ENCODE data around the gene RASL12.

RASL12 gene

DNA sequence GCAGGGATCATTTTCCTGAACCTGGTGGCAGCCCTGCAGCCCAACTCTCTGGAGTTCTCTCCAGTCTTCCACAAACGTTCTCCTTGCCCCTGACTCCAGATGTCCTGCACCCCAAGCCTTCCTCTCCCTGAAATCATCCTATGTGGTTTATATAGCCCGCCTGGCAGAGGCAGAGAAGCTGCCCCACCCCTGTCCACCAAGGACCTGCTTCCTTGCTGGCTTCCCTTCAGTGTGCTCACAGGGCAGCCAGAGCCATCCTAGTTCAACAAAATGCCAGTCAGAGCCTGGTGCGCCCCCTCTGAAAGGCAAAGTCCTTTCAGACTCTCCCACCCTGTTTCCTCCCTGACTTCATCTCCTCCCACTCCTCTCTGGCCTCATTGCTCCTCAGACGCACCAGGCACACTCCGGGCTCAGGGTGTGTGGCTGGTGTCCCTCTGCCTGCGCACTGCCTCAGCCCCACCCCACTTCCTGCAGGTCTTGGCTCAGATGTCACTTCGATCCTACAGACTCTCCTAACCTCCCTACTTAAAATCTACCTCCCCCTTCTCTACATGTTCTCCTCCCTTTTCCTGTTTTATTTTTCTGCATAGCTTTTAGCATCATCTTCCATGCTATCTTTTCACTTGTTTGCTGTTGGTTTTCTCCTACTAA lies 14.6 kb upstream of the RASL12 start:
- Histone ChIP-seq H3K27ac (ENCODE audit: low read depth, low read length) (no peak overlapping the region), H3K79me2 (ENCODE audit: insufficient read depth, low read length) (no peaks in the 10 kb centered on the region), H3F3A (ENCODE audit: insufficient read depth) (no peaks in the 10 kb centered on the region), H4K20me1 (ENCODE audit: low read depth, low read length) (no peaks in the 10 kb centered on the region), H2AFZ (ENCODE audit: low read depth, low read length, severe bottlenecking) (no peak overlapping the region), H3K27me3 (ENCODE audit: low read length) (no peaks in the 10 kb centered on the region), H3K9me3 (ENCODE audit: insufficient read depth, low read length) (no peaks in the 10 kb centered on the region), H3K36me3 (ENCODE audit: low read length) (no peaks in the 10 kb centered on the region), H3K4me3 (ENCODE audit: insufficient read depth, low read length, poor library complexity, severe bottlenecking) (no peak overlapping the region), H3K9ac (ENCODE audit: low read length) (no peak overlapping the region), H3K9me2 (replicated peaks; ENCODE audit: insufficient read depth, low read length) (no peaks in the 10 kb centered on the region), H3K4me2 (ENCODE audit: low read depth, low read length, poor library complexity, severe bottlenecking) (no peak overlapping the region)
- TF ChIP-seq, protein P1, sequence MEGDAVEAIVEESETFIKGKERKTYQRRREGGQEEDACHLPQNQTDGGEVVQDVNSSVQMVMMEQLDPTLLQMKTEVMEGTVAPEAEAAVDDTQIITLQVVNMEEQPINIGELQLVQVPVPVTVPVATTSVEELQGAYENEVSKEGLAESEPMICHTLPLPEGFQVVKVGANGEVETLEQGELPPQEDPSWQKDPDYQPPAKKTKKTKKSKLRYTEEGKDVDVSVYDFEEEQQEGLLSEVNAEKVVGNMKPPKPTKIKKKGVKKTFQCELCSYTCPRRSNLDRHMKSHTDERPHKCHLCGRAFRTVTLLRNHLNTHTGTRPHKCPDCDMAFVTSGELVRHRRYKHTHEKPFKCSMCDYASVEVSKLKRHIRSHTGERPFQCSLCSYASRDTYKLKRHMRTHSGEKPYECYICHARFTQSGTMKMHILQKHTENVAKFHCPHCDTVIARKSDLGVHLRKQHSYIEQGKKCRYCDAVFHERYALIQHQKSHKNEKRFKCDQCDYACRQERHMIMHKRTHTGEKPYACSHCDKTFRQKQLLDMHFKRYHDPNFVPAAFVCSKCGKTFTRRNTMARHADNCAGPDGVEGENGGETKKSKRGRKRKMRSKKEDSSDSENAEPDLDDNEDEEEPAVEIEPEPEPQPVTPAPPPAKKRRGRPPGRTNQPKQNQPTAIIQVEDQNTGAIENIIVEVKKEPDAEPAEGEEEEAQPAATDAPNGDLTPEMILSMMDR (IDR thresholded peaks at IDR 0.05; ENCODE audit: insufficient read depth, low read length, poor library complexity, severe bottlenecking) = no peak
- TF ChIP-seq EZH2phosphoT487 (conservative IDR thresholded peaks at IDR 0.05; ENCODE audit: low read length) = no peak

DNA sequence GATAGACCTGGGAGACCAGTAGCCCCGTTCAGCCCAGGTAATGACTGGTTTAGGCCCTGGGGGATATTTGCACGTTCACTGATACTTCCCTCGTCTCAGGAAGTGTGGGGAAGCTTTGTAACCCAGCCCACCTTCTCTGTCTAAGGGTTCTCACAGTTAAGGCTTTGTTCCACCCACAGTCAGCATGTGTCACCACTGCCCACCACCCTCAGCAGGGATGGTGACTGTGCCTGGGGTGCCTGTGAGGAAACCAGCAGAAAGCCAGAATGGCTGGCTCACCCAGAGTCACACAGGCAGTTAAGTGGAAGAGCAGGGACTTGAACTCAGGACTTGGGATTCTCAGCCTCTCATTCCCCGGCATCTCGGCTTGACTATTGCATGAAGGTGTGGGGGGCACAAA lies 14.0 kb upstream of the RASL12 start:
- Histone ChIP-seq H3K9ac (ENCODE audit: low read length) (no peak overlapping the region), H3K27ac (ENCODE audit: low read depth, low read length) (no peak overlapping the region), H3F3A (ENCODE audit: insufficient read depth) (no peaks in the 10 kb centered on the region)

DNA sequence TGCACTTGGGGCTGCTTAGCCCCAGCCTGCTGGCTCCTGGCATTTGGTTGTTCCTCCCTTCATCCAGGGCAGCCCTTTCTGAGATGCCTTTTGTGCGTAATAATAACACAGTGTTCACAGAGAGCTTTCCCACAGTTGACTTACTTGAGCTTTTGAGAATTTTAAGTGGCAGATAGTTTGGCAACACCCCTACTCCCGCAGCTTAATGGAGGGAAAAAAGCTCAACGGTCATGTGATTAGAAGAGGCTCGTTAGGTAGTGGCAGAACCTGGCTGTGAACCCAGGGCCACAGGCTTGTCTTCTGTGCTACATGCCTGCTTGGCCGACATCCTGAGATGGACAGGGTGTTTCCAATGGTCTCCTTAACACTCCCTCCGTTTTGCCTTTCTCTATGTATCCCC lies 13.5 kb upstream of the RASL12 start:
- no peak overlapping the region for H3K4me2 ChIP-seq (ENCODE audit: low read depth, low read length, poor library complexity, severe bottlenecking)
- no peak overlapping the region for H2AFZ ChIP-seq (ENCODE audit: low read depth, low read length, severe bottlenecking)
- H3F3A ChIP-seq (ENCODE audit: insufficient read depth) = no peaks in the 10 kb centered on the region

More for the DNA sequence above, 14.0 kb upstream of the RASL12 start:
- no peaks in the 10 kb centered on the region for H3K36me3 ChIP-seq (ENCODE audit: low read length)
- H3K79me2 ChIP-seq (ENCODE audit: insufficient read depth, low read length) = no peaks in the 10 kb centered on the region
- H3K4me3 ChIP-seq (ENCODE audit: insufficient read depth, low read length, poor library complexity, severe bottlenecking) = no peak overlapping the region
- no peaks in the 10 kb centered on the region for H3K27me3 ChIP-seq (ENCODE audit: low read length)
- H2AFZ ChIP-seq (ENCODE audit: low read depth, low read length, severe bottlenecking) = no peak overlapping the region
- H3K4me2 ChIP-seq (ENCODE audit: low read depth, low read length, poor library complexity, severe bottlenecking) = no peak overlapping the region
- H3K9me2 ChIP-seq (replicated peaks; ENCODE audit: insufficient read depth, low read length) = no peaks in the 10 kb centered on the region
- H4K20me1 ChIP-seq (ENCODE audit: low read depth, low read length) = no peaks in the 10 kb centered on the region
- no peaks in the 10 kb centered on the region for H3K9me3 ChIP-seq (ENCODE audit: insufficient read depth, low read length)
- TF ChIP-seq, protein P1 (IDR thresholded peaks at IDR 0.05; ENCODE audit: insufficient read depth, low read length, poor library complexity, severe bottlenecking) = no peak
- no peak for TF ChIP-seq EZH2phosphoT487 (conservative IDR thresholded peaks at IDR 0.05; ENCODE audit: low read length)

More for the DNA sequence above, 13.5 kb upstream of the RASL12 start:
- Histone ChIP-seq H3K27me3 (ENCODE audit: low read length) (no peaks in the 10 kb centered on the region), H3K9ac (ENCODE audit: low read length) (no peak overlapping the region), H3K27ac (ENCODE audit: low read depth, low read length) (no peak overlapping the region), H3K9me2 (replicated peaks; ENCODE audit: insufficient read depth, low read length) (no peaks in the 10 kb centered on the region), H3K36me3 (ENCODE audit: low read length) (no peaks in the 10 kb centered on the region), H3K79me2 (ENCODE audit: insufficient read depth, low read length) (no peaks in the 10 kb centered on the region), H3K4me3 (ENCODE audit: insufficient read depth, low read length, poor library complexity, severe bottlenecking) (no peak overlapping the region), H3K9me3 (ENCODE audit: insufficient read depth, low read length) (no peaks in the 10 kb centered on the region), H4K20me1 (ENCODE audit: low read depth, low read length) (no peaks in the 10 kb centered on the region)
- TF ChIP-seq, protein P1 (IDR thresholded peaks at IDR 0.05; ENCODE audit: insufficient read depth, low read length, poor library complexity, severe bottlenecking) = no peak
- TF ChIP-seq EZH2phosphoT487 (conservative IDR thresholded peaks at IDR 0.05; ENCODE audit: low read length) = no peak
